CD4-positive, alpha-beta T cell treated with Interleukin-2 at 100 ng/mL for 4 hours (primary cell): Measurements from ENCODE around the gene ZNF280A.
"Not testable (repeated sequence)": the region's sequence is repeated elsewhere in the genome, so short reads cannot be mapped to it uniquely, and the experiment has no call there.

Source experiments
- DNase-seq: peaks from one replicate; pipeline ENCODE4 v3.0.0-alpha.2; 2020; ENCODE audit warnings: low spot score

Gene ZNF280A

DNA sequence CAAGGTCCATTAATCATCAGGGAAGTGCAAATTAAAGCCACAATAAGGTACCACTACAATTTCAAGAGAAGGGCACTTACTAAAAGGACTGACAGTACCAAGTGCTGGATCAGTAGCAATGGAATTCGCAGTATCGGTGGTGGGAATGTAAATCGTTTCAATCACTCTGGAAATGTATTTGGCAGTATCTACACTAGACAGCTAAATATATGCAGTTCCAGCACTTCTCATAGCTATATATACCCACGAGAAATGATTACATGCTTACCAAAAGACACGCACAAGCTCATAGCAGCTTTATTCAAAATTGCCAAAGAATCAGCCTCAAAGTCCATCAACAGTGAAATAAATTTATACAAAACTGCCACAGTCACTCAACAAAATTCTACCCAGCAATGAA is 7.1 kb downstream of the ZNF280A start:
- no peak for DNase-seq

DNA sequence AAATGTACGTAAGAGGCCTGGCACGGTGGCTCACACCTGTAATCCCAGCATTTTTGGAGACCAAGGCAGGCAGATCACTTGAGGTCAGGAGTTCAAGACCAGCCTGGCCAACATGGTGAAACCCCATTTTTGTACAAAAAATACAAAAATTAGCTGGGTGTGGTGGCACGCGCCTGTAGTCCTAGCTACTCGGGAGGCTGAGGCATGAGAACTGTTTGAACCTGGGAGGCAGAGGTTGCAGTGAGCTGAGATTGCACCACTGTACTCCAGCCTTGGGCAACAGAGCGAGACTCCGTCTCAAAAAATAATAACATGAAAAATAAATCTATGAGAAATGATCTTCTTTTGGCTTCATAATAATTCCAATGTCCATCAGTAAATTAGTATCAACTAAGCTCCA is 9.2 kb downstream of the ZNF280A start:
- not testable (repeated sequence) for DNase-seq

DNA sequence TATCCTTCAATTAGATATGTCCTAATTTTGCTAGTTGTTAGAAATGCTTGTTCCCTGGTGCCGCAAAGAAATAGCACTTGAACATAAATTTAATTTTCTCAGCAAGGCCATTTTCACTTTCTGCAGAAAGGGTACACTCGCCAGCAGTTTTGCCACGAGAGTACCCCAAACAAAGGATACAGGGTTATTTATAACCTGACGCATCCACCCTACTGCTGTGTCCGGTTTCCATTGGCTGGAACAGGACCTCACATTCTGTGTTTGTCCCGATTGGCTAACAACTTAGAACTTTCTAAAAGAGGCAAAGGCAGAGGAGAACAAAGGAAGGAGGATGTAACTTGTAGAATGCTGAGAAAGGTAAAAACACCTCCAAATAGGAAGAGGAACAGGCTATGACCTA is 10.2 kb downstream of the ZNF280A start:
- DNase-seq: not testable (repeated sequence)

DNA sequence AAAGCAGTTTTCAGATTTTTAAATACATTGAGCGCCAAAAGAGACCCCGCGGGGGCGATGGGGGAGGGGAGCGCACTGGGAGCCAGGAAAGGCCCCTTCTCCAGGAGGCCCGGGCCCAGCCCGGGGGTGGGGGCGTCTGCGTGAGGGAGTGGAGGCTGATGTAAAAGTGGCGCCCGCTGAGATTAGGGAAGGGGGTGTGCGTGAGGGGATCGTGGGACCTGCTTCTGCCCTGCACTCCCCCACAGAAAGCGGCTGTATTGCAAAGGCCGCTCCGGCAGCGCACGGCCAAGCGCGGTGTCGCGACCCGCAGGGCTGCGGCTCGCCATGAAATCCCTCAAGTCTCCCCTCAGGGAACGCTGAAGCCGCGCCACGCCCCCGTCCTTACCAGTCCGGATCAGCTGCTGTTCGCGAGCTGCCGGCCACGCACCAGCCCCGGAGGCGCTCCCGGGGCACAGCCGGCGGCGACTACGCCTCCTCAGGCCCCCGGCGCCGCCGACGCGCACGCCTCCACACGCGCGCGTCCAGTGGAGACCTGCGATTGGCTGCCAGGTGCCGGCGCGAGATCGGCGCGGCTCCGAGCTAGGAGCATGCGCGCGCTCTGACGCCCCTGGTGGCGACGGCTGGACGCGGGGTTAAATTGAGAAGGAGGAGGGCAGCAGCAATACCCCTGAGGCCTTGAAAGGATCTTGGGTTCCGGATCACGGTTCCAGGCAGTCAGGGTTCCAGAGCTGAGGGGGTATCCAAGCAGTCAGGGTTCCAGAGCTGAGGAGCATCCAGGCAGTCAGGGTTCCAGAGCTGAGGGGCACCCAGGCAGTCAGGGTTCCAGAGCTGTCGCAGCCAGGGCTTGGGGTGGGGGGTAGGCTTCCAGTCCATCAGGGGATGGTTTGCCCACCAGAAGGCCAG is 11.5 kb downstream of the ZNF280A start, which contains the start of gene ZNF280B:
TSS of gene ZNF280B (minus strand) at position 469 of the 903 bp plus-strand sequence. CDS start 19,344 bp downstream, outside the sequence.
- DNase-seq: peak; percentile 82

DNA sequence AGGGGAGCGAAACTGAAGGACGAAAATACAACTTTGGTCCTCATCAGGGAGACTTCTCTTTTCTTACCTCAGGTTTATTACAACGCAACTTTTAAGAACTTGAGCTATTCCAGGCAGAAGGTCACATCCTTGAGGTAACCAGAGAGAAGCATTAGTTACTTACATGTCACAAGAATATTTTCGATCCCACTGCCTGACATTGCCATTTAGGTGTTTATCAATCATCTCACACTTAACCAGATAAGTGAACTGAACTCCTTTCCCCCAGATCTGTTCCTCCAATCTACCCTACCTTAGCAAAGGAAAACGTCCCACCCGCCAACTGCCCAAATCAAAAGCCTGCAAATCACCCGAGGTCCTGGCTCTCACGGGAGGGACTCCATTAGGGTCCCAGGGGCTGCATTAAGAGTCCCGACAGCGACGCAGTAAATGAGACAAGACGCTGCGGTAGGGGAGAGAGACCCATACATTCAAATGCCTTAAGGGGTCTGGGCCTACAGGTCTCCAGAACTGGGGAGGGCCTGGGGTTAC is 12.3 kb downstream of the ZNF280A start:
- DNase-seq: no peak

DNA sequence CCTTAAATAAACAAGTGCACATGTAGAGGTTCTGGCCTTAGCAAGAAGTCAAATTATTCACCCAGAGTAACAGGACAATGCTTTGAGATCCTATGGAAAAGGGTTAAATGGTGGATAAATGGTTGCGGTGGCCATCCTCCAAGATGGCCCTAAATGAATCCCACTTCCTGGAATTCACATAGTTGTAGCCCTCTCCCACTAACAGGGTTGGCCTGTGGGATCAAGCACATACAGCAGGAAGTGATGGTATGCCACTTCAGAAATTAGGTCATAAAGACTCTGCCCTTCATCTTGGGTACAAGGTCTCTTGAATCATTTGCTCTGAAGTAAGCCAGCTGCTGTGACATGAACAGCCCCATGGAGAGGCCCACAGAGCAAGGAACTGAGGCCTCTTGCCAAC is 13.3 kb downstream of the ZNF280A start:
- DNase-seq: no peak

DNA sequence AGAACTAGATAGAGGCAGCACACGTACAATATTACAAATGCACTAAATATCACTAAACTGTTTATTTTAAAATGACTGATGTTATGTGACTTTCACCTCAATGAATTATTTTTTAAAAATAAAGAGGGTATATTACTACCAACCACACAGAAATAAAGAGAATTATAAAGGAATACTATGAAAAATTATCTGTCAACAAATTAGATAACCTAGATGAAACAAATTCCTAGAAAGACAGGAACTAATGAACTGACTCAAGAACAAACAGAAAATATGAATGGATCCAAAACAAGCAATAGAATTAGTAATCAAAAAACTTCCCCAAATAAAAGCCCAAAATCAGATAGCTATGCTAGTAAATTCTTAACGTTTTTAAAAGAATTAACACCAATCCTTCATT is 21.8 kb downstream of the ZNF280A start:
- no peak for DNase-seq

DNA sequence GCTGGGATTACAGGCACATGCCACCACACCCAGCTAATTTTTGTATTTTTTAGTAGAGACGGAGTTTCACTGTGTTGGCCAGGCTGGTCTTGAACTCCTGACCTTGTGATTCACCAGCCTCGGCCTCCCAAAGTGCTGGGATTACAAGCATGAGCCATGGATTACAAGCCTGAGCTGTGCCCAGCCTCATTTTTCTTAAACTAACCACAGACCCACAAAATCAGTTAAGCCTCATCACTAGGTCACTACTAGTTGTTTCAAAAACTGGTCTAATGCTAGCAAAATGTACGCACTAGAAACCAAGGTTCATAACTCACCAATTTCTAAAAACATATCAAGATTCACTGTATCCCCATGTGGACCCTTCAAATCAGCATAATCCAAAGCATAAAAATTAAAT is 28.5 kb downstream of the ZNF280A start:
- DNase-seq: not testable (repeated sequence)

DNA sequence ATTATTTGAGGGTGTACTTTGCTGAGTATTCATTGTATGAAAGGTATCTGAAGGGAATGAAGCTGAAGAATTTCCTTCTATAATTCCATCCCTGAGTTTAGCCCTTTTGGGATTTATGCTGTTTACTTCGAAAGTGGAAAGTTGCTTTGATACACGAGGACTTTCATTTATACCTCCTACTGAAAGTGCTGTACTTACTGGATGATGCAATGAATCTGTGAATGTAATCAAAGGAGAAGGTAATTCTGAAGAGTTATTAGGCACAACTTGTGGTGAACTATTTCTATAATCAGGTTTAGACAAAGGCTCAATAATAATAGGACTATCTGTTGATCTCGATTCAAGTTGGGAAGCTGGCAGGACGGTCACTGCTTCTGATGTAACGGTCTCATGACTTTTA is 31.3 kb downstream of the ZNF280A start:
- DNase-seq: no peak

DNA sequence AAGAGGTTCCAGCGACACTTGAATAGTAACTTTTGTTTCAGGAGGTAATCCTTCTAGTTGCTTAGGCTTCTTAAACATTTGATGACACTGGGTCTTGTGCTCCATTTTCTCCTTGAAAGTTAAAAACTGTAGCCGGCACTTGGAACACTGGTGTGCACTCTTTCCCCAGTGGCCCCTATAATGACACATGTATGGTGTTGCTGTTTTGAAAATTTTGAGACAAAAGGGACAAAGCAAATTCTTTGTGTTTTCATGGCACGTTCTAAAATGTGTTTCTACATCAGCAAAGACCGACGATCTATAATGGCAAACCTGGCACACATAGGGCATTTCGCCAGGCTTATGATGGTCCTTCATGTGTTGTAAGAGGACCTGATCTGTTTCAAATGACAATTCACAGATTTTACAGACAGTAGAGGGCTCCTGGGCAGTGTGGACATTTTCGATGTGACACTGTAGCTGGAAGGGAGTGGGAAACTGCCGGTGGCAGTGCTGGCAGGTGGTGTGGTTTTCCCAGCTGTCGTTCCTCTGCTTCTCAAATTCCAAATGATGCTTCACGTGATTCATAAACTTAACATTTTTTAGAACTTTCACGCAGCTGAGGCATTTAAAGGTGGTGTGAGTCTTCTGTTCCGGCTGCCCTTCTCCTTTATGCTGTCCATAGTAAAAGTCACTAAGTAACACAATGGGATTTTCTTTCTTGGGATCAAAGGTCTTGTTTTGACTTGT is 32.0 kb downstream of the ZNF280A start:
- no peak for DNase-seq

DNA sequence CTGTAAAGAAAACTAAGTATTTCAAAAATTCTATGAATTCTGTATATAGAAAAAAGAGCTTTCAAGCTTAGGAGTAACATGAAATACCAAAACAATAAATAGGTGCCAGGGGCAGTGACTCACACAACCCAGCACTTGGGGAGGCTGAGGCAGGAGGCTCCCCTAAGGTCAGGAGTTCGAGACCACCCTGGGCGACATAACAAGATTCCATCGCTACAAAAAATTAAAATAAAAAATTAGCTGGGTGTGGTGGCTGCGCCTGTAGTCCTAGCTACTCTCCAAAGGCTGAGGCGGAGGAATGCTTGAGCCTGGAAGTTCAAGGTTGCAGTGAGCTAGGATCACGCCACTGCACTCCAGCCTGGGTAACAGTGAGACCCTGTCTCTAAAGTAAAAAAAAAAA is 33.0 kb downstream of the ZNF280A start:
- no peak for DNase-seq

DNA sequence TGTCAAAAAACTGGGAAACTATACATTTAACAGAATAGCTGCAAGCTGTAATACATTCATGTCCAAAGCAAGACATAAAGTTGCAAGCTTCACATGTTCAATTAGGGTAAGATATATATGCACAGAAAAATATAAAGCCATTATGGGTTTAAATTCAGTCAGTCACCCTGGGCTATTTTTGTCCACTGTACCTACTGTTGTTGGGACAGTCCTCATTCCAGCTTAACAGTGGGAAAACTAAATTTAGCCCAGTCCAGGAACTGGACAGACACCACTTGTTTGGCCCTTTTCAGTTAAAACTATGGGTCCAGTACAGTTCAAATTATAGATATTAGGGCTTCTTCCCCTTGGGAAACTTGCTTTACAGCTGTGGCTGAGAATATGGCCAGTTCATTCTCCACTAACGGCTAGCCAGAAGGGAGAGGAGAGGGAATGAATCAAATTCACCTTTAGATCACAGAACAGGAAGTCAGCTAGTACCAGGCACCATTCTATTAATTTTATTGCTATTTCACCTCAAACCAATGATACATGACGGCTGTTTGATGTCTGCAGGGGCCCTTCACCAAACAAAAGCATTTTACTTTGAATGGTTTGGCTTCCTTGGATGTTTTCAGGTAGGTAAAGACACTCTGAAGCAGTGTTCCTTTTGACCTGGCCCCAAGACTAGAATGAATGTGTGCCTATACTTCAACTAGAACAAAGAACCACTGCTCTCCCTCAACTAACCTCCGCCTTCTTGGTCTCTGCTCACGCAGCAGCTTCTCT is 33.8 kb downstream of the ZNF280A start:
- DNase-seq: no peak

DNA sequence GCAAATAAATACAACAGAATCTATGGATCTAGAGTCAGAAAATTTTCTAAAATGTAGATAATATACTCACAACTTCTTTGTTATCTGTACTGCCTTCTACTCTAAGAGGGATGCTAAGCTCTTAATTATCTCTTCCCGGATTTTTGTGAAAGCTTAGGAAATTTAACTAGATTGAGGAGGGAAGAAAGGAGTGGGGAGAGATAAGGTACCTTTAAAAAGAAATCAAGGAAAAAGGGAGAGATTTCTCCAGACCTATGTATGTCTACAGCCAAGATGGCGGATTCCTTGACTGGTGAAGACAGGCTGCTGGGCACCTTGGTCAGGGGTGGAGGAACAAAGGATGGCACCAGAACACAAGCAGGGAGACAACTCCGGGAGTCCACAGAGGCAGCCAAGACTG is 34.5 kb downstream of the ZNF280A start:
- no peak for DNase-seq

DNA sequence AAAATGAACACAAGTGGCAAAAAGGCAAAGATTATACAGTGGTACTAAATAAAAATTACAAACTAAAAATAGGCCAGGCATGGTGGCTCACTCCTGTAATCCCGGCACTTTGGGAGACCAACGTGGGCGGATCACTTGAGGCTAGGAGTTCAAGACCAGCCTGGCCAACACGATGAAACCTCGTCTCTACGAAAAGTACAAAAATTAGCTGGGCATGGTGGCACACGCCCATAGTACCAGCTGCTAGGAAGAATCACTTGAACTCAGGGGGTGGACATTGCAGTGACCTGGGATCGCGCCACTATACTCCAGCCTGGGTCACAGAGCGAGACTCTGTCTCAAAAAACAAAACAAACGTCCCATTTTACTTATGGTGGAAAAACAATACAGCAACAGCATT is 36.0 kb downstream of the ZNF280A start:
- DNase-seq: no peak

DNA sequence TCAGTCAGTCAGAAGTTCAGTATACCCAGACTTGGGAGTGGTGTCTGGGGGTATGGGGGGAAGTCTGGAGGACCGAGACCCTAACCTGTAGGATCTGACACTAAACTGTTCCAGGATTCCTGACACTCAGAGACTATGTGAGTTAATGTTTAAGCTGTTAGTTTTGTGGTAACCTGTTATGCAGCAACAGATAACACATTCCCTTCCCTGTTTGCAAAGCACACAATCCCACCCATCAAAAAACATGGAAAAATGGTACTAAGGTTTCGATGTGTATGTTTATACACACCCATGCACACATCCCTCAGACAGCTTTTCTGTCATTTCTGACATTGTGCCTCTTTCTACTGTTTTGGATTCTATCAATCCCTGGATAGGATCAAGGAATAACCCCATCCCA is 39.1 kb downstream of the ZNF280A start:
- no peak for DNase-seq

DNA sequence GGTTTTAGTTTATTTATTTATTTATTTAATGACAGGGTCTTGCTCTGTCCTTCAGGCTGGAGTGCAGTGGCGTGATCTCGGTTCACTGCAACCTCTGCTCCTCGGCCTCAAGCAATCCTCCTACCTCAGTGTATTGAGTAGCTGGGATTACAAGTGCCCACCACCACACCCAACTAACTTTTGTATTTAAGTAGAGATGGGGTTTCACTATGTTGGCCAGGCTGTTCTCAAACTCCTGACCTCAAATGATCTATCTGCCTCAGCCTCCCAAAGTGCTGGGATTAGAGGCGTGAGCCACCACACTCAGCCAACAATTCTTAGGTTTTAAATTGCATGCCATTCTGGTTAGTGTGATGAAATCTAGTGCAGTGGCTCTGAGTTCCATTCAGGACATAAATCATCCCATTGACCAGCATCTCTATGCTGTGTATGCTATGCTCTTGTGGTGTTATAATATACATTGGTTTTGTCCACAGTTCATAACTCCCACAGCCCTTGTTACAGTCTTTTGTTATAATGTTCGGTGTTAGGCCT is 40.0 kb downstream of the ZNF280A start:
- no peak for DNase-seq

DNA sequence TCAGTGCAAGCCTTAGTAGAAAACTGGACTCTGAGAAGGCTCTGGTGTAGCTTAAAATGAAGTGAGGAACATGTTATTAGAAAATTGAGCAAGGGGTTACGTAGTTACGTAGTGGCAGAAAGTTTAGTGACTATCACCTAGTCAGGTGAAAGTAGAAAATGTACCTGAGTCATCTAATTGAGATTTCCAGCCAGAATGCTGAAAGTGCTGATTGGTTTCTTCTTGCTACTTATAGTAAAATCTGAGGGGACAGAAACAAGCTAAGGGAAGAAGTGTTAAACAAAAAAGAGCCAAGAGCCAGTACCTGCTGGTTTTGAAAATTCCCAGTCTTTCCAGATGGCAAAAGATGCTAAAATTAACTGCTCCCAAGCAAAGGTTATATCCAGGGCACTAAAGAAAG is 41.0 kb downstream of the ZNF280A start:
- no peak for DNase-seq

DNA sequence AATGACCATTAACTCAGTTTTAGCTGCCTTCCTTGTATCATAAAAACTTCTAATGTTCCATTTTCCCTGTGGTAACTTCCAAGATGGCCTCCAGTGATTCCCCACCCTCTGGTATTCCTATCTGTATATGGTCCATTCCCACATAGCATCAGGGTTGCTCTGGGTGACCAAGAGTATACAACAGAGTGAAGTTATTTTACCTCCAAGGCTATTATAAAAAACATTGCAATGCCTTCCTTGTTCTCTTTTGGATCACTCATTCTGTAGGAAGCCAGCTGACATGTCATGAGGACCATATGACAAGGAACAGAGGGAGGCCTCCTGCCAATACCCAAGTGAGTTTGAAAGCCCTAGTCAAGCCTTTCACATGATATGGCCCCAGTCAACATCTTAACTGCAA is 41.6 kb downstream of the ZNF280A start:
- DNase-seq: no peak

DNA sequence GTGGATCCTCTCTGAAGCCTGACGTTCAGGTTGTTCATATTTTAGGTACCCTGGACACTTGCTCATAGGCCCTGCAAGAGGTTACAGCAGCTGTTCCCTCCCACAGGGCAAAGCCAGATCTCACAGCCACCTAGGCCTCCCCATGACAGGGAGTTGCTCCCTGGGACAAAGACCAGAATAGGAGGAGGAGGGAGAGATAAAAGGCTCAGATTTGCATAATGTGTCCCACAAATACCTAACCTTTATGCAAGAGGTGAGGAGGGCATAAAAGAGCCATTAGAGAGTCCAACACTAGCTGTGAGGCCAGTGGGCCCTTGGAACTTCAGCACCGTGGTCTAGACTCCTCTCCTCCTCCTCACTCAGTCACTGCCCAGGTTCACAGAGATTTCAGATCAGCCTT is 45.3 kb downstream of the ZNF280A start:
- no peak for DNase-seq

DNA sequence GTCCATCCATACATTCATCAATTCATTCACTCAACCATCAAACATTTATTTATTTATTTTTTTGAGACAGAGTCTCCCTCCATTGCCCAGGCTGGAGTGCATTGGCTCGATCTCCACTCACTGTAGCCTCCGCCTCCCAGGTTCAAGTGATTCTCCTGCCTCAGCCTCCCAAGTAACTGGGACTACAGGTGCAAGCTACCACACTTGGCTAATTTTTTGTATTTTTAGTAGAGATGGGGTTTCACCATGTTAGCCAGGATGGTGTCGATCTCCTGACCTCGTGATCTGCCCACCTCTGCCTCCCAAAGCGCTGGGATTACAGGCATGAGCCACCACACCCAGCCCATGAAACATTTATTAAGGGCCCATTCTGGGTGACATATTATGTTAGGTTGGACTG is 49.0 kb downstream of the ZNF280A start:
- DNase-seq: not testable (repeated sequence)

DNA sequence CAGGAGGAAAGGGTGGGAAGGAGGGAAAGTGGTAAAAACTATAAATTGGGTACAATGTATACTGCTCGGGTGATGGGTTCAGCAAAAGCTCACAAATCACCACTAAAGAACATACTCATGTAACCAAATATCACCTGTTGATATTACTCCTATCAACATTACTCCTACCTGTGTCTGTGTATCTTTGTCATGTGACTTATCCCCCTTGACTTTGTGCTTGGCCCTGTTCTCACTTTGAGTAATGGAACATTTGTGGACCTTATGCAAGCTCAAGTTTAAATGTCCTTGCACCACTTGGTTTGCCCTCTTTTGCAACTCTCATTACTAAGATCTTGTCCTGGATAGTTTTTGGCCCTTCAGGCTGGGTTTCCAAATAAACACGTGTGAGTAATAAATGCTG is 50.5 kb downstream of the ZNF280A start:
- no peak for DNase-seq
